Osteoblast (primary cell): Measurements from ENCODE around the gene VRK1. TPM values are rescaled to one million over a fixed set of nuclear protein-coding genes. Genes with fewer than 3 reads are reported as not detected.

ENCODE experiments used
- DNase-seq: peaks from one replicate; pipeline ENCODE4 v3.0.0; 2011; ENCODE audit warnings: low spot score, mixed read lengths; ENCODE audit not compliant: insufficient read length; ENCODE audit errors: missing footprints
- H2AFZ ChIP-seq: 2 replicates; pipeline ENCODE4 v1.6.0; 2011; ENCODE audit warnings: mild to moderate bottlenecking, low read length
- H3K27ac ChIP-seq: 2 replicates; pipeline ENCODE4 v1.5.1; 2011; ENCODE audit warnings: mild to moderate bottlenecking, low read depth, low read length, moderate library complexity
- H3K27me3 ChIP-seq: 2 replicates; pipeline ENCODE4 v1.6.0; 2012; ENCODE audit warnings: mild to moderate bottlenecking, control low read depth, inconsistent platforms, low read length, moderate library complexity; ENCODE audit not compliant: insufficient read depth
- H3K36me3 ChIP-seq: 2 replicates; pipeline ENCODE4 v1.5.1; 2011; ENCODE audit warnings: mild to moderate bottlenecking, low read length, control low read depth, moderate library complexity; ENCODE audit not compliant: insufficient read depth
- H3K4me1 ChIP-seq: 2 replicates; pipeline ENCODE4 v1.5.1; 2011; ENCODE audit warnings: mild to moderate bottlenecking, low read length, control low read depth, moderate library complexity; ENCODE audit not compliant: insufficient read depth
- H3K4me2 ChIP-seq: 2 replicates; pipeline ENCODE4 v1.6.0; 2011; ENCODE audit warnings: mild to moderate bottlenecking, low read length; ENCODE audit not compliant: insufficient read depth
- H3K4me3 ChIP-seq: fragments of 200-600 bp; sonication (generic); 3 replicates; pipeline ENCODE4 v1.5.1; 2012; ENCODE audit warnings: mild to moderate bottlenecking, low read length, inconsistent platforms; ENCODE audit not compliant: insufficient read depth
- H3K79me2 ChIP-seq: 2 replicates; pipeline ENCODE4 v1.6.0; 2012; ENCODE audit warnings: mild to moderate bottlenecking, low read length, control low read depth, inconsistent platforms; ENCODE audit not compliant: insufficient read depth
- H3K9me3 ChIP-seq: 2 replicates; pipeline ENCODE4 v1.5.1; 2011; ENCODE audit warnings: low read depth, low read length, control low read depth
- H4K20me1 ChIP-seq: 2 replicates; pipeline ENCODE4 v1.6.0; 2012; ENCODE audit warnings: mild to moderate bottlenecking, low read length, control low read depth; ENCODE audit not compliant: insufficient read depth
- total RNA-seq: library from RNA; depleted of rRNA; stranded (reverse); fragments of >200 nt; gene quantifications from 2 replicates; pipeline ENCODE4 v1.2.3, GENCODE V29; 2012
- TF ChIP-seq, protein P1 (sequence below): IDR thresholded peaks from 2 replicates; pipeline ENCODE4 v1.5.1; 2011; ENCODE audit warnings: mild to moderate bottlenecking, low read depth, low read length, moderate library complexity; ENCODE audit errors: extremely low read depth

VRK1 gene, protein sequence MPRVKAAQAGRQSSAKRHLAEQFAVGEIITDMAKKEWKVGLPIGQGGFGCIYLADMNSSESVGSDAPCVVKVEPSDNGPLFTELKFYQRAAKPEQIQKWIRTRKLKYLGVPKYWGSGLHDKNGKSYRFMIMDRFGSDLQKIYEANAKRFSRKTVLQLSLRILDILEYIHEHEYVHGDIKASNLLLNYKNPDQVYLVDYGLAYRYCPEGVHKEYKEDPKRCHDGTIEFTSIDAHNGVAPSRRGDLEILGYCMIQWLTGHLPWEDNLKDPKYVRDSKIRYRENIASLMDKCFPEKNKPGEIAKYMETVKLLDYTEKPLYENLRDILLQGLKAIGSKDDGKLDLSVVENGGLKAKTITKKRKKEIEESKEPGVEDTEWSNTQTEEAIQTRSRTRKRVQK
- 20.9 and 24.2 TPM in 2 replicates for total RNA-seq

- DNase-seq = peak; percentile 98
- H3K4me2 ChIP-seq = peak within 1 kb of the TSS; percentile 96
Measured at GRCh38 chr14:96796851-96797581, at the start of gene VRK1. TSS of gene VRK1 (plus strand) at chr14:96797382. CDS start at chr14:96833472, 36,090 bp downstream.

DNA sequence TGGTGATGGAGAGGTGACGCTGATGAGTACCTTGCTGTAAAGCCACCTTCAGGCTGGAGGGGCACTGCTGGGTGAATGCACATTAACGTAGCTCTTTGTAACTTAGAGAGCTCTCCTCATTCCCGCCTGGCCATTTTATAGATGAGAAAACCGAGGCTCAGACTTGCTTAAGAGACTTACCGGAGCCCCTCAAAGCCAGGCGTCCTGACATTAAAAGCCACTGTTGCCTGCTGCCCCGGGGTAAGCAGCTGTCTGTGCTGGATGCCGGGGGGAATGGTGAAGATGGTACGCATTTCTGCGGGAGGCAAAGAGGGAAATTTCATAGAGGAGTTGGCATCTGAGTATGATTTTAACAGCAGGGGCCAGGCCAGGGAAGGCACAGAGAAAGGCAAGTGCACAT, 49.6 kb upstream of the VRK1 start:
- Histone ChIP-seq H3K4me3 (no peak overlapping the region), H4K20me1 (no peaks in the 10 kb centered on the region), H3K4me1 (no peaks in the 10 kb centered on the region), H3K27me3 (peaks cover 17% of the 10 kb centered on the region), H3K79me2 (no peaks in the 10 kb centered on the region), H3K9me3 (no peaks in the 10 kb centered on the region), H2AFZ (no peak overlapping the region), H3K27ac (no peak overlapping the region), H3K36me3 (no peaks in the 10 kb centered on the region), H3K4me2 (no peak overlapping the region)
- TF ChIP-seq, protein P1, sequence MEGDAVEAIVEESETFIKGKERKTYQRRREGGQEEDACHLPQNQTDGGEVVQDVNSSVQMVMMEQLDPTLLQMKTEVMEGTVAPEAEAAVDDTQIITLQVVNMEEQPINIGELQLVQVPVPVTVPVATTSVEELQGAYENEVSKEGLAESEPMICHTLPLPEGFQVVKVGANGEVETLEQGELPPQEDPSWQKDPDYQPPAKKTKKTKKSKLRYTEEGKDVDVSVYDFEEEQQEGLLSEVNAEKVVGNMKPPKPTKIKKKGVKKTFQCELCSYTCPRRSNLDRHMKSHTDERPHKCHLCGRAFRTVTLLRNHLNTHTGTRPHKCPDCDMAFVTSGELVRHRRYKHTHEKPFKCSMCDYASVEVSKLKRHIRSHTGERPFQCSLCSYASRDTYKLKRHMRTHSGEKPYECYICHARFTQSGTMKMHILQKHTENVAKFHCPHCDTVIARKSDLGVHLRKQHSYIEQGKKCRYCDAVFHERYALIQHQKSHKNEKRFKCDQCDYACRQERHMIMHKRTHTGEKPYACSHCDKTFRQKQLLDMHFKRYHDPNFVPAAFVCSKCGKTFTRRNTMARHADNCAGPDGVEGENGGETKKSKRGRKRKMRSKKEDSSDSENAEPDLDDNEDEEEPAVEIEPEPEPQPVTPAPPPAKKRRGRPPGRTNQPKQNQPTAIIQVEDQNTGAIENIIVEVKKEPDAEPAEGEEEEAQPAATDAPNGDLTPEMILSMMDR = no peak
- no peak for DNase-seq

More at GRCh38 chr14:96796851-96797581, at the start of gene VRK1:
- H3K79me2 ChIP-seq = peaks cover 42% of the 10 kb centered on the region
- H3K9me3 ChIP-seq = no peaks in the 10 kb centered on the region
- H2AFZ ChIP-seq = peak within 1 kb of the TSS; percentile 93
- H3K4me3 ChIP-seq = peak within 1 kb of the TSS; percentile 91
- TF ChIP-seq, protein P1 = no peak
- H3K27ac ChIP-seq = peak within 1 kb of the TSS; percentile 69
- no peaks in the 10 kb centered on the region for H3K27me3 ChIP-seq
- peaks cover 7% of the 10 kb centered on the region for H3K4me1 ChIP-seq
- no peaks in the 10 kb centered on the region for H4K20me1 ChIP-seq
- no peaks in the 10 kb centered on the region for H3K36me3 ChIP-seq

DNA sequence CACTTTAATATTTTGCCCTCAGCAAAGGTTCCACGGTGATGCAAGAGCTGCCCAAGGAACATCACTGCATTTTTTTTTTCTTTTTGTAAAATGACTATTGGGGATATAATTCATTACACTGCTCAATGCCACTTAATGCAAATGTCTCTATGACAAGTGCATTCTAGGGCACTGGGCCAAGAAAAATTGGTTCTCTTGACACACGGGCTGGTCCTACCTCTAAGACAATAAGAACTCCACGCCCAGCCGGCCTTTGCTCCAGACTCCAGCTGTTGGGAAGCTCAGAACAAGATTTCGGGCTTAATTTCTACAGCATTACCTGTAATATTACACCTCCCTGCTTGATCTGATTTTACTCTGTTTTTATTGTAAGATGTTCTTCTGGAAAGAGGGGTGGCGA, 48.8 kb upstream of the VRK1 start:
- DNase-seq = no peak
- Histone ChIP-seq H2AFZ (no peak overlapping the region), H3K27me3 (peaks cover 13% of the 10 kb centered on the region), H3K36me3 (no peaks in the 10 kb centered on the region), H3K9me3 (no peaks in the 10 kb centered on the region), H3K4me2 (no peak overlapping the region), H3K4me3 (no peak overlapping the region), H3K27ac (no peak overlapping the region), H4K20me1 (no peaks in the 10 kb centered on the region), H3K4me1 (no peaks in the 10 kb centered on the region), H3K79me2 (no peaks in the 10 kb centered on the region)
- TF ChIP-seq, protein P1 = no peak

- no peaks in the 10 kb centered on the region for H3K36me3 ChIP-seq
- DNase-seq = no peak
- TF ChIP-seq, protein P1 = no peak
- H3K4me3 ChIP-seq = no peak overlapping the region
- H3K4me2 ChIP-seq = no peak overlapping the region
- no peaks in the 10 kb centered on the region for H3K9me3 ChIP-seq
- peaks cover 4% of the 10 kb centered on the region for H3K27me3 ChIP-seq
- no peak overlapping the region for H3K27ac ChIP-seq
- H3K4me1 ChIP-seq = no peaks in the 10 kb centered on the region
- no peaks in the 10 kb centered on the region for H4K20me1 ChIP-seq
- no peaks in the 10 kb centered on the region for H3K79me2 ChIP-seq
- H2AFZ ChIP-seq = no peak overlapping the region
Measured at GRCh38 chr14:96751505-96751904, 45.7 kb upstream of the VRK1 start.
